ENCODE data around the gene SLC26A8.

Gene SLC26A8, protein sequence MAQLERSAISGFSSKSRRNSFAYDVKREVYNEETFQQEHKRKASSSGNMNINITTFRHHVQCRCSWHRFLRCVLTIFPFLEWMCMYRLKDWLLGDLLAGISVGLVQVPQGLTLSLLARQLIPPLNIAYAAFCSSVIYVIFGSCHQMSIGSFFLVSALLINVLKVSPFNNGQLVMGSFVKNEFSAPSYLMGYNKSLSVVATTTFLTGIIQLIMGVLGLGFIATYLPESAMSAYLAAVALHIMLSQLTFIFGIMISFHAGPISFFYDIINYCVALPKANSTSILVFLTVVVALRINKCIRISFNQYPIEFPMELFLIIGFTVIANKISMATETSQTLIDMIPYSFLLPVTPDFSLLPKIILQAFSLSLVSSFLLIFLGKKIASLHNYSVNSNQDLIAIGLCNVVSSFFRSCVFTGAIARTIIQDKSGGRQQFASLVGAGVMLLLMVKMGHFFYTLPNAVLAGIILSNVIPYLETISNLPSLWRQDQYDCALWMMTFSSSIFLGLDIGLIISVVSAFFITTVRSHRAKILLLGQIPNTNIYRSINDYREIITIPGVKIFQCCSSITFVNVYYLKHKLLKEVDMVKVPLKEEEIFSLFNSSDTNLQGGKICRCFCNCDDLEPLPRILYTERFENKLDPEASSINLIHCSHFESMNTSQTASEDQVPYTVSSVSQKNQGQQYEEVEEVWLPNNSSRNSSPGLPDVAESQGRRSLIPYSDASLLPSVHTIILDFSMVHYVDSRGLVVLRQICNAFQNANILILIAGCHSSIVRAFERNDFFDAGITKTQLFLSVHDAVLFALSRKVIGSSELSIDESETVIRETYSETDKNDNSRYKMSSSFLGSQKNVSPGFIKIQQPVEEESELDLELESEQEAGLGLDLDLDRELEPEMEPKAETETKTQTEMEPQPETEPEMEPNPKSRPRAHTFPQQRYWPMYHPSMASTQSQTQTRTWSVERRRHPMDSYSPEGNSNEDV

DNA sequence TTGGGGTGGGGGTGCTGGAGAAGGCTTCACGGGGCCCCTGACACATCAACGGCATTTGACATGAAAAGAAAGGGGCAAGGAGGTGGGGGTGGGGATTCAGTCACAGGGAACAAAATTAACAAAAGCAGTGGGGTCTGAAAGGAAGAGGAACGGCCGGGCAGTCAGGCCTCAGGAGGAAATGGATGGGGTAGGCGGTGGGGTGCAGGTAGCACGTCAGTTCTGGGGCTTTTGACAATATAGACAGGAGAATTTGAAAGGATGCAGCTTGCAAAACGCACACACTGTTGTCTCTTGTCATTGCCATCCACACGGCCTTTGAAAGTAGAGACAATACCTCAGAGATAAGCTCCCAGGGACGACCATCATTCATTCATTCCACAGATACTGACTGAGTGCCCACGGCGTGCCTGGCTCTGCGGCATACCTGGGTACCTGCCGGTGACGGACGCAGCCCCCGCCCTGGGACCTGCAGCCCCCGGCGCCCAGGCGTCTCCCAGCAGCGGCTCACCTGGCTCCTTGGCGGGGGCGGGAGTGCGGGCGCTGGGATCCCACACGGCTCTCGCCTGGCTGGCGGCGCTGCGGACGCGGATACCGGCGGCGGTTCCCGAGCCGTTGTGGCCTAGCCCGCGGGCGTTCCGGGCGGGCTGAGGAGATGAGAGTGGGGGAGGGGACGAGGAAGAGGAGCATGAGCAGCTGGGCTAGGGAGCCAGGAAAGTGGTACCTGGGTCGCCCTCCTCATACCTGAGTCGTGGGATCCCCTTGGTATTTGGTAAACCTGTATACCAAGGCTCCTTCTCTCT is at the start of gene SLC26A8:
SLC26A8 (minus strand) TSS at position 646 of the 800 bp plus-strand sequence. CDS start 4,934 bp downstream, outside the sequence.
- DNase-seq (ENCODE audit: low spot score) = no peak

DNA sequence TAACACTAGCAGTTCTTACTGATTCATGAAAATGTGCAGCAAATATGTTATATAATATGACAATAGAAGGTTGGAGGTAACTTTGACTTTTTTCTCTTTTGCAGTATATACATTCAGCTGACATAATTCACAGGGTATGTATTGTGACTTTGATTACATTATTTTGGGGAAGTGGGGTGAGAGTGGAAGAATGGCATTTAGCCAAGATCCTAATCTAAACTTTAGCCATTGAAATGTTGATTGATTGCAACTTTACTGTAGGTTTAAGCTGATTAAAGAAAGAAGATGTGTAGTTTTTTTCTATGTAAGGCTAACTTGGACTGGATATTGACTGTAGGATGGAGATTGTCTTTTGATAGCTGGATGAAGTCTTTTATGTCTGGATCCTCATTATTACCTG is 49.1 kb upstream of the SLC26A8 start:
- DNase-seq (ENCODE audit: low spot score) = no peak

DNA sequence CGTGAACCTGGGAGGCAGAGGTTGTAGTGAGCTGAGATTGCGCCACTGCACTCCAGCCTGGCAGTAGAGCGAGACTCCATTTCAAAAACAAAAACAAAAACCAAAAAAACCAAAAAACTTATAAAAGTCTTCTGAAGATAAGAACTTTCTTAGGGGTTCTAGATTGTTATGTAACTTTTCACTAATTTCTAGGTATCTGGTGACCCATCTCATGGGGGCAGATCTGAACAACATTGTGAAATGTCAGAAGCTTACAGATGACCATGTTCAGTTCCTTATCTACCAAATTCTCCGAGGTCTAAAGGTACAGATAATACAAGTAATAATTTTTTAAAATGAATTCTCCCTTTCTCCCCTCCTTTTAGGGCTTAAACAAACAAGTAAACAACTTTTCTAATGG is 48.2 kb upstream of the SLC26A8 start:
- no peak for DNase-seq (ENCODE audit: low spot score)

DNA sequence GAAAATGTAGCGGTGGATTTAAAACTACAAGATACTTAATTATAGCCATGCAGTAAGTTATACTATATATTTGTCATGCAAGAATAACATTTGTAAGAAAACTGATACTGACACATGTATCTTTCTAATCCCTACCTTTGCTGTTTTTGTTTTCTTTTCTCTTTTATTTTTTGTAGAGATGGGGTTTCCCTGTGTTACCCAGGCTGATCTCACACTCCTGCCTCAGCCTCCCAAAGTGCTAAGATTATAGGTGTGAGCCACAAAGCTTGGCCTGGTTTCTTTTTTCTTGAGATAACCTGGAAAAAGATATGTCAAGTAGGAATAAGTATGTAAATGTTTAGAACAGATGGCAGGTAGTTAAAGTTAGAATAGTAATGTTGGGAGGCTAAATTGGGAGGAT is 47.3 kb upstream of the SLC26A8 start:
- DNase-seq (ENCODE audit: low spot score) = no peak

DNA sequence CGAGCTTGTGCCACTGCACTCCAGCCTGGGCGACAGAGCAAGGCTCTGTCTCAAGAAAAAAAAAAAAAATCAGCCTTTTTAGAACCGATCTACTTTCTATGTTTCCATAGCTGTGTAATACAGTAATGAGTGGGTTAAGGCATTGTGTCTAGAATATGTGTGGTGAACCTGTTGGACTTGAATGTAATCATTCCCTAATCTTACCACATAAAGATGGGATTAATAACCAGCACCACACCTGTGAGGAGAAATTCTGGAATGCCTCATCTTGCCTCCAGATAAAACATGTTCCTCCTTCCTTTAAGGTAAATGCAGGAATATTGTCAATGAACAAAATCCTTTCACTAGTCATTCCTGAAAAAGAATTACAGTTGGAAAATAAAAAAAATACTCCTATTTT is 46.8 kb upstream of the SLC26A8 start:
- no peak for DNase-seq (ENCODE audit: low spot score)

DNA sequence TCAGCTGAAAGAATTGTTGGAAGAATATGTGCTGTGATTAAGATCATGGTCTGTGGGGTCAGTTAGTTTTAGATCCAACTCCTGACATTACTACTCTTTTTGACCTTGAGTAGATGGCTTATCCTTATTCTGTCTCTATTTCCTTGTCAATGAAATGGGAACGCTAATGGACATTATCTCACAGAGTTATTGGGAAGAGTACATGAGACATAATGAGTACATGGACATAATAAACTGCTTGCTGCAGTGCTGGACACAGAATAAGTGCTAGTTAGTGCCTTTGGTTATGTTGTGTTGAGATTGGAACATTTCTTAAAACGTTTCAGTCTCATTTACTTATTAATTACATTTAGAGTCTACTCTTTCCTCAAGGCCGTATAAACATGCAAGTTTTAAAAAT is 45.8 kb upstream of the SLC26A8 start:
- no peak for DNase-seq (ENCODE audit: low spot score)

DNA sequence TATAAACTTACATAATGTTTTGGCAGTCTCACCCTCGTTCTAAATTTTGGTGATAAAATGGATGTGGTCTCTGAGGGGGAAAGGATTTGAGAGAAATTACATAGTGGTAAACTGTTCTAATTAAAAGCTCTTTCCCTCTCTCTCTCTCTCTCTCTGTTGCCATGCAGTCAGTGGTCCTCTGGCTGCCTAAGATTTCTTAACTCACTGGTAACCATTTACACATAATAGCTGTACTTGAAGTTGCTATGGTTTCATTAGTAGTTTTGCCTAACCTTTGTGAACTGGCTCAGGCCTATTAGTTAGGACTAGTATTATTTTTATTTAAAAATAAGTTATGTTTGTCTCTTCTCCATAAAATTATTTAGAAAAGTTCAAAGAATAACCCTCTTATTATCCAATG is 45.1 kb upstream of the SLC26A8 start:
- DNase-seq (ENCODE audit: low spot score) = no peak

DNA sequence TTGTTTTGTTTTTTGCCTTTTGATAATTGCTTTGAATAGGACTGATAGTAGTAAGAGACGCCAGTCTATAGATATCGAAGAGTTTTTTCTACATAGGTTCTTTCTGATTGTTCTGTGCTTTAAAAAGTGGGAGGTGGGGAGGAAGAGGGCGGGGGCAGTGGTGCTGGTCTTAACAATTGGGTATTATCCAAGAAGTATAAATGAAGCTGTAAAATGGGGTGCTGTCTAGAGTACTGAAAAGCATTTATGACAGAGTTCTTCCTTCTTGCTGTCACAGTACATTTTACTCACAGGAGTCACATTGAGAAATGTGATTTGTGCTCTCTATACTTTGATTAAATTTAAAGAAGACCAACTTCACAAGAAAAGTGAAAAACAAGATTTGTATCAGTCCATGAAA is 44.1 kb upstream of the SLC26A8 start:
- no peak for DNase-seq (ENCODE audit: low spot score)

DNA sequence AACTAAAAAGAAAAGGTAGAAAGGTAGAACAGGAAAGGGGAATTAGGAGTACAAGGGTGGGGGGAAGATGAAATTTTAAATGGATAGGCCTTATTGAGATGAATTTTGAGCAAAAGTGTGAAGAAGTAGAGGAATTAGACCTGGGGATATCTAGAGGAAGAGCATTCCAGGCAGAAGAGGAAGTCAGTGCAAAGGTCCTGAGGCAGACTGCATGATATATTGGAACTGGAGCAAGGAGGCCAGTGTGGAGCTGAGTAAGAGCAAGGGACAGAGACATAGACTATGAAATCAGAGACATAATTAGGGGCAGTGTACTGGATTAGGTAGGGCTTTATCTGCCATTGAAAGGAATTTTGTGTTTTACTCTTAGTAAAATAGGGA is 43.6 kb upstream of the SLC26A8 start:
- DNase-seq (ENCODE audit: low spot score) = no peak

DNA sequence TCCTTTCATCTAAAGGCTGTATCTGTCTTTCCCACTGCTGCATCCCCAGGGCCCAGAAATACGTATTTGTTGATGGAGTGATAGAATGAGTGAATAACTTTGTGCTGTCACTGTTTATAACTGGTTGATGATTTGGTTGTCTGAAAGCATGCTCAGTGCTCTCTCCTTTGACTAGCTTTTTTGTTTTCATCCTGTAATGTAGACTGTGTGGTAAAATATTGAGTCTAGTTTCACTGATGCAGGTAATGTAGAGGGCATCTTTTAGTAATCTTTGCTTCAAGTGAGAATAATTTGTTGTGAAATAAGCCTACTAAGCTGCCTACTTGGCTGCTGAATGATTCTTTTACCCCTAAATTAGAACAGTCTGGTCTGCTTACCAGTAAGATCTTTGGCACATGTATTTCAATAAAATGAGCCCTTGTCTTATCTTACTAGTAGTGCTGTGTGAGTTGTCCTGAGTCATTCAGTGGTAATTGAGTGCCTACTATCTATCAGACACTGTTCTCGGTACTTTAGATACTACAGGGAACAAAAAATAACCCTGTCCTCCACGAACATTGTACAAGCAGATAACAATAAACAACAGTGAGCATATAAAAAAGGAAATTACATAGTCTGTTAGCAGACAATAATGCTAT is 43.1 kb upstream of the SLC26A8 start:
- DNase-seq (ENCODE audit: low spot score) = peak; percentile 20

DNA sequence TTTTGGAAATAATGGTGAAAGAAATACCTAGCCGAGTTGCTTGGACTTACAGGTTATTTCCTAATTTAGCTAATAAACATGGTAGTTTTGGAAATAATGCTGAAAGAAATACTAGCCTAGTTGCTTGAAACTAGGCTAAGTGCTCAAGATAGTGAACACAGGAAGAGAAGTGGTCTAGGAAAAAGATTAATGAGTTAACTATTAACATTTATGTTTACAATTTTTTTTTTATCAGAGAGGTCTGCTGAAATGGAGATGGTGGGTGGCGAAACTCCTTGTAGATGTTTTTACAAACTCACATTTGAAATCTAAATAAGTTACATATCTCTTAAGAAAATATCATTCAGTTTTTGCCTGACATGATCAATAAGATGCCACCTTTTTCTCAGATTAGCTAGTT is 42.4 kb upstream of the SLC26A8 start:
- DNase-seq (ENCODE audit: low spot score) = no peak

DNA sequence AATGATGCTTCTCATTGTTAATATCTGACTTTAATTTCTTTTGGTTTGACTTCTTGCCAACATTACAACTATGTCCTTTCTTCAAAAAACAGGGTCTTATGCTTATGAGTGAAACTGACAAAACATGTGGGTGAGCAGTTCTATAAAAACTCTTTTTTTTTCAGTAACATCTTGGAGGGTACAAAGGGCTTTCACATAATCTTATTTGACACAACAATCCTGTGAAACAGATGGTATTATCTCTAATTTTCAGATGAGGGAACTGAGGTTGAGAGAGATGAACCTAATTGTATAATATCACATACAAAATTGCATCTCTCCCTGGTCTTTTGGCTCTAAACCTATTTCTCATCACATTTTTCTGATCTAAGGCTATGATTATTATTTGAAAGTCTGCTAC is 41.5 kb upstream of the SLC26A8 start:
- DNase-seq (ENCODE audit: low spot score) = no peak

DNA sequence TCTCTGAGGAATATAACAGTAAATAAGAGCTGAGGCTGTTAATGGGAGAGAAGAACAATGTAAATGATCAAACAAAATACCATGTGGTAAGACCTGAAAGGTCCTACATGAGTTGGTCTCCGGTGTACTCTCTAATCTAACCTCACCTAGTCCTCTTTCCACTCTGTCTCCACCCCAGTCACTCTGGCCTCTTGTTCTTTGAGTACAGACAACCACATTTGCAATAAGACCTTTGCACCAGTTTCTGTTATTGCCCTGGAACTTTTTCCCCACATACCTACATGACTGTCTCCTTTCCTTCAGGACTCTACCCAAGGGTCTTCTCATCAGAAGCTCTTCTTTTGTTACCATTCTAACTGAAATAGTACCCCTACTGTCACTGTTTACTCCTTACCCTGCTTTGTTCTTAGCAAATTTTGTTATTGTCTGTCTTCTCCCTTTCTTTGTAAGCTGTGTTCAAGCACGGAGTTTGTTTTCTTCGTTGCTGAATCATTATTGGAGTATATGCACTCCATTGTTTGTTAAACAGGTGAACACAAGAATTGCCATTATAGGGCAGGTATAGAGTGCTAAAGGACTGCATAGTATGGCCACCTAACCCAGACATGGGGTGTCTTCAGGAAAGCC is 40.4 kb upstream of the SLC26A8 start:
- no peak for DNase-seq (ENCODE audit: low spot score)

DNA sequence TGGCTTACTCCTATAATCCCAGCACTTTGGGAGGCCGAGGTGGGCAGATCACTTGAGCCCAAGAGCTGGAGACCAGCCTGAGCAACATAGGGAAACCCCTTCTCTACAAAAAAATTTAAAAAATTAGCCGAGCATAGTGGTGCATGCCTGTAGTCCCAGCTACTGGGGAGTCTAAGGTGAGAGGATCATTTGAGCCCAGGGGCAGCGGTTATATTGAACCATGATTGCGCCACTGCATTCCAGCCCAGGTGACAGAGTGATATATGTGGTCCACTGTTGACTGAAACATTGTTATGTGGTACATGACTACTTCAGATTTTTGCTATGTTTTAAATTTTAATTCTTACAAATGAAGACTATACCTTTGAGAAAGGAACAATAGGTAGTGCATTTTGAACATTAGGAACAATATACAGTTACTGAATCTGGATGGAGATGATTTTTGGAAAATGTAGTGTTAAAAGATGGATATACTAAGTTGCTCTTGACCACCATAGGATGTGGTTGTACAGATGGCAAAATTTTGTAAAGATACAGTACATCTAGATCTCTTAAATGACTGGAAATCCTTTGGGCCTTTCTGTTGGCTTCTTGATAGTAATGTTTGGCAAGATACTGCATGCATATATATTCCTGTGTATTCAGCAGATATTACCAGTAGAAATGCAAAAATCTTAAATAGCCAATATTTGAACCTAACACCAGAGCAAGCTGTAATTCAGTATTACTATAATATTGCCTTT is 39.0 kb upstream of the SLC26A8 start:
- no peak for DNase-seq (ENCODE audit: low spot score)

DNA sequence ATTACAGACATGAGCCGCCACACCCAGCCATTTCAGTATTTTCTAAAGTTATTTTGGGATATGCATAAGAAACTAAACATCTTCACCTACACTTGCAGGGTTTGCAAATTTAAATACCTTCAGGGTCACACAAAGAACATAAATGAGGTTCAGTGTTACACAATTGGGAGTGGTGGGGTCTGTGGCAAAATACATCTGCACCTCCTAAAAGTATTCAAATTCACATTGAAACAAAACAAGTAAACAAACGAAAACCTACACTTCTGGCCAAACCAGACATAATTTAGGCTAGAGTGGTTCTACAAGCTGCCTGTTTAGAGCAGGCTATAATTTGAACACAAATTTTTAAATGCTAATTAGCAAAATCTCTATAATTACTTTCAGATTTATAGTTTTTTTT is 37.8 kb upstream of the SLC26A8 start:
- DNase-seq (ENCODE audit: low spot score) = no peak

DNA sequence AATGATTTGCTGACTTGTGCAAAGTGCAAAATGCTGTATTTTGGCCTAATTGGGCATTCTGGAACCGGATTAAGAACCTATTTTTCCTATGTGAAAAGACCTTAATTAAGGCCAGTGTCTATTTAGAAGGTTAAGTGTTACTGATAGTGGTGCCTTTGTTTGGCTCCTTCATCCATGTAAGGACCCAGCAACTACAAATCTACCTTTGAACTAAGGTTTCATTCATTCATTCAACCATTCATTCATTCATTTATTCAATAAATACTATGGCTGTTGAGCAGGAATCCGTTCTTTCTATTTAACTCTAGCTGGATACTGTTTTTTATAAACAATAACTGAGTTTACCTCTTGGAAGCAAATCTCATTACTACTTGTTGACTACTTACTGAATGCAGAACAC is 36.8 kb upstream of the SLC26A8 start:
- DNase-seq (ENCODE audit: low spot score) = no peak

DNA sequence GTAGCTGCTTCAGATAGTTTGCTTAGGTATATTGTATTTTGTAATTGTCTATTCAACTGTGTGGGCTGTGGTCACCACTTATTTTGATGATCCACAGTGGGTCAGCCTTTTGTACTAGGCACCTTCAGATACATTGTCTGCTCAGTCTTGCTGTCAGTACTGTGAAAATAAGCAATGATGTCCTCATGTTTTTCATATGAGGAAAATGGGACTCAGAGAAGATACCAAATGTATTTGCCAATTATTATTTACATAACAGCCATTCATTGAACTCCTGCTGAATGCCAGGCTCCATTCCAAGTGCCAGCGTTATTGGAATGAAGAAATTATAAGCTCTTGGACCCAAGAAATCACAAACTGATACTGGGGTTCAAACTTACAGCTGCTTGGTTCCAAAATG is 31.7 kb upstream of the SLC26A8 start:
- no peak for DNase-seq (ENCODE audit: low spot score)

DNA sequence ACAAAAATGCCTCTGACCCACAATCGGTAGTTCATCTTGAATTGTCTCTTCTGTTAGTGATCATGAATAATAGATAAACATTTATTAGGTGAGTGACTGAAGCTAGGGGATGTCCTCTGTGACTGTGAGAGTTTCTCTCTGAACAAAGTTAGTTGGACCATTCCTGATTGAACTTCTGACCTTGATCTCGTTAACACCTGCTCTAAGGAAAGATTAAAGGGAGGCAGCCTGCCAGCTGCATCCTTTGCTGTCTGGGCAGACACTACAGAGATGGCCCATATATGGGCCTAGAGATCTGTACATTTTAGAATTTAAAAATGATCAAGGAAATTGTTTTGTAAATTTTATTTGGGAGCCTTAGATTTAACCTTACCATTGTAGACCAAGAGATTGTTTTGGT is 30.5 kb upstream of the SLC26A8 start:
- DNase-seq (ENCODE audit: low spot score) = no peak

DNA sequence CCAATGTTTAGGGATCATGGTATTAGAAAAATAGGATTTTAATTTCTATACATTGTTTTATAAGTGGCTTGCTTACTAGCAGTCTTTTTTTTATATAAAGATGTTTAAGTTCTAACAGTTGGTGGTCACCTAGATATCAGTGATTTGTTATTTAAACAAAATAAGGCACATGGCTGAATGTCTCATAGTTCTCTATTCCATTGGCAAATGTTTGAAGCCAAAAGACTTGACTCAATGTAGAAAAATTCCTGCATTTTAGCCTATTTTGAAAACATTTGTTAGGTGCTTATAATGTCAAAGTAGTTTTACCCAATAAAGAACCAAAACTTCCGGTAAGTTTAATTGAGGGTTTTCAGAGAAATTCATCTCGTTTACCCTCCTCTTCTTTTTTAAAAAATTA is 30.0 kb upstream of the SLC26A8 start:
- DNase-seq (ENCODE audit: low spot score) = no peak

DNA sequence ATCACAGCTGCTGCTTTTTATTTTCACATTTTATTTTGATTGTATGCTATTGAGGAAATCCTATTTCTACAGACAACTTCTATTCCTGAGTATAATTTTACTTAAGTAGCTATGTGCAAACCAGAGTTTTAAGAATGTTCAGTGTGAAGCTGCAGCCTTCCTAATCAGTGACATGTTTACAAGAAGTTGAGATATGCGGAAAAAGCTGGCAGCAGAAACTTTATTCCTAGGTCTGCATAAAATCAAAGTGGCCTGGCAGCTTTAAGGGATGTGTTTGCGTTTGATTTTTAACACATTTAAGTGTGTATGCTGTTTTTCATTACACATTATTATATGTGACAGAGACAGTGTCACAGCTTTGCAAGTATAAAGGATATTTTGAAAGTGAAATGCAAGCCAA is 29.4 kb upstream of the SLC26A8 start:
- DNase-seq (ENCODE audit: low spot score) = no peak

DNA sequence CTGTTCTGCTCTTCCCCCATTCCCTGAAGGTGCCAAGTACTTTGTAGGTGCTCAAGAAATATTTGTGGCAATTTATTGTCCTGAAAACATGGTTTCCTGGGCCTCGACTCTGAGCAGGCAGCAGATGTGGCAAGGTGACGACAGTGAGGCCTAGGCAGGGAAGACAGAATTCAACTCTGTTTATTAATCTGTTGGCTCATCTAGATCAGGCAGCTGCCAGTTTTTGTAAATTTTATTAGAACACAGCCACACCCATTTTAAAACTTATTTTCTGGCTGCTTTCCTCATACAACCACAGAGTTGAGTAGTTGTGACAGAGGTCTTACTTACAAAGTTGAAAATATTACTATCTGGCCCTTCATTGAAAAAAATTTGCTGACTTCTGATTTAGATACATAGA is 27.7 kb upstream of the SLC26A8 start:
- peak; percentile 51 for DNase-seq (ENCODE audit: low spot score)
